ENCODE measurements around the gene NSF.

DNA sequence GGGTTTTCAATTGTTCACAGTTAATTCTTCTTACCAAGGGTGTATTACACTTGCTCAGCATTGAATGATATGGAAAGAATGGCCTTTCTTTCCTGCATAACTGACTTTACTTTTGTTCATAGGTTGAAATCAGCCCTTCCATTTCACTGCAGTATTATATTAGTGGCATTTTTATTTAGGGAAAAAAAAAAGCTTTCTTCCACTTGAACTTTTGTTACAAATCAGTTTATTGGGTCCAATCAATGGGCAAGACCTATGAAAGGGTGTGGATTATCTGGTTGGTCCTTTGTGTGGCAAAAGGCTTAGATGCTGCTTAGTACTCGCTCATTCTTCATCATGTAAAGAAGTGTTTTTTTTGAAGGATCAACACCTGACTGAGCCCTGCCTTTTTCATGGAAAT, 154.0 kb downstream of the NSF start:
- TF ChIP-seq, protein P1, sequence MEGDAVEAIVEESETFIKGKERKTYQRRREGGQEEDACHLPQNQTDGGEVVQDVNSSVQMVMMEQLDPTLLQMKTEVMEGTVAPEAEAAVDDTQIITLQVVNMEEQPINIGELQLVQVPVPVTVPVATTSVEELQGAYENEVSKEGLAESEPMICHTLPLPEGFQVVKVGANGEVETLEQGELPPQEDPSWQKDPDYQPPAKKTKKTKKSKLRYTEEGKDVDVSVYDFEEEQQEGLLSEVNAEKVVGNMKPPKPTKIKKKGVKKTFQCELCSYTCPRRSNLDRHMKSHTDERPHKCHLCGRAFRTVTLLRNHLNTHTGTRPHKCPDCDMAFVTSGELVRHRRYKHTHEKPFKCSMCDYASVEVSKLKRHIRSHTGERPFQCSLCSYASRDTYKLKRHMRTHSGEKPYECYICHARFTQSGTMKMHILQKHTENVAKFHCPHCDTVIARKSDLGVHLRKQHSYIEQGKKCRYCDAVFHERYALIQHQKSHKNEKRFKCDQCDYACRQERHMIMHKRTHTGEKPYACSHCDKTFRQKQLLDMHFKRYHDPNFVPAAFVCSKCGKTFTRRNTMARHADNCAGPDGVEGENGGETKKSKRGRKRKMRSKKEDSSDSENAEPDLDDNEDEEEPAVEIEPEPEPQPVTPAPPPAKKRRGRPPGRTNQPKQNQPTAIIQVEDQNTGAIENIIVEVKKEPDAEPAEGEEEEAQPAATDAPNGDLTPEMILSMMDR (IDR thresholded peaks at IDR 0.05), result no peak
- TF ChIP-seq POLR2A (IDR thresholded peaks at IDR 0.05), result no peak
